NCI-H1436 treated with DMSO at 0.1 percent for 48 hours (cell line): ENCODE results near the gene ROPN1L.
"Not testable (repeated sequence)": the region's sequence is repeated elsewhere in the genome, so short reads cannot be mapped to it uniquely, and the experiment has no call there.

Experiments
- DNase-seq: peaks from one replicate; lab custom pipeline; 2025; lab: John Stamatoyannopoulos, UW

Gene ROPN1L

DNA sequence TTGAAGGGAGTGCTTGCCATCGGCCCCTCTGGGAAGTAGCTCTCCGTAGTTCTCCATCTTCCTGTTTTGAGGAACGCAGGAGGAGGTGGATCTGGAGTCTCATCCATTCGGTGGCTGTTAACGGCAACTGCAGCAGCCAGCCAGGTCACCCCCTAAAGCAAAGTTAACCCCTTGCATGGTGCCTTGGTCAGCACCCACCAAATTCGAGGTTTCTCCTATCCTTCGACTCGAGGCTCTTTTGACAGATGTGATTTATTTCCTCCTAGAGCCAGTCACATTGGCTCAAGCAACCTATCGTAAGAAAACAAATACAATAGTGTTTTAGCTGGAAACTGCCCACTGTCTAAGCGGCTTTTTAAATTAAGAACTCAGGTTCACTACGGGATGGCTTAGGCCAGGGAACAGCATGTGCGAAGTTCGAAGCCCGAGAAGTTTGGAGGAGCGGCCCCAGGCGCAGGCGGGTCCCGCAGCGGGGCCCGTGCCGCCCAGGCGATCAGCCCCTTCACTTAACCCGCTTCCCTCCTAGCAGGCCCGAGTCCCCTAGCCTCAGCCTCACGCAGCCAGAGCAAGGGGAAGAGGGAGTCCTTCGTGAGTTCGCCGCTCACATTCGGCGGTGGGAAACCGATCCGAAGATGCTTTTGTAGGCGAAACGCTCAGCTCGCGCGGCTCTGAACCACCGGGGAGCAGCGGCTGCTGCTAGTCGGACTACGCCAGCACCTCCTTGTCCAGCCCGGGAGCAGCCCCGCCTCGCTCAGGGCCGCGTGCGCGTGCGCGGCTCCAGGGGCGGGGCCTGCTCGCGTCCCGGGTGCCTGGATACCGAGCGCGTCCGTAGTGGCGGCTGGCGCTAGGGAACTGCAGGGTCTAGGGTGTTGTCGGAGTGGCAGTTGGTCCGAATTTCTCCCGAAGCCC is at the start of gene ROPN1L:
ROPN1L (plus strand) TSS at position 797 of the 909 bp plus-strand sequence. CDS start 289 bp downstream, outside the sequence.
- DNase-seq, result no peak

DNA sequence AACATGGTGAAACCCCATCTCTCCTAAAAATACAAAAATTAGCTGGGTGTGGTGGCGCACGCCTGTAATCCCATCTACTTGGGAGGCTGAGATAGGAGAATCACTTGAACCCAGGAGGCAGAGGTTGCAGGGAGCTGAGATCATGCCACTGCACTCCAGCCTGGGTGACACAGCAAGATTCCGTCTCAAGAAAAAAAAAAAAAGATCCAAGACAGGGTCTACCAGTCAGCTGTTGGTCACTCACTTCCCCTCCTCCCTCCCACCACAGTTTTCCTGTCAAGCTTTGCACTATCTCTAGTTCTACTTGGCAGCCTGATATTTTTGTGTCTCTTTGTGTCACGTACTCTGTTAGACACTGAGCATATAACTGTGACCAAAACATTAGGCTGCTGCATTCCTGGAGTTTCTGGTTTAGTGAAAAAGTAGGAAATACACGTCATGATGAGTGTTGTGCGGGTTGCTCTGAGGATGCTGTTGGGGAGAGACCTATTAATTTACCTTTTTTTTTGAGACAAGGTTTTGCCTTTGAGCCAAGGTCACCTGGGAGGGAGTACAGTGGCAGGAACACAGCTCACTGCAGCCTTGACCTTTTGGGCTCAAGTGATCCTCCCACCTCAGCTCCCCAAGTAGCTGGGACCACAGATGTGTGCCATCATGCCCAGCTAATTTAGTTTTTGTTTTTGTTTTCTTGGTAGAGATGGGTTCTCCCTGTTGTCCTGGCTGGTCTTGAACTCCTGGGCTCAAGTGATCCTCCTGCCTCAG is 48.9 kb upstream of the ROPN1L start:
- not testable (repeated sequence) for DNase-seq

DNA sequence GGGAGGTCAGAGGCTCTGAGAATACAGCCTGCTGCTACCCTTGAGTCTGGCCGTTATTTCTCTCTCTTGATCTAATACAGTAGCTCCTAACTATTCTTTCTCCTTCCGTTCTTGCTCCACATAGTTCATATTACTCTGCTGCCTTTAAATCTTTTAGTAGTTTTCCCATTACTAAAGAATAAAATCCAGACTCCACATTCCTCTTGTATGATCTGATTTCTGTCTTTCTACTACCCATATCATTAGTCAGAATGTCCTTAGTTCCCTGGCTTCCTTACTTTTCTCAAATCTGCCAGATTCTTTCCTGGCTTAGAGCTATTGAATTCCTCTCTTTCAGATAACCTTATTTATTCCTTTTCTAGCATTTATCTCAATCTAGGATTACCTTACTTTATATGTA is 48.2 kb upstream of the ROPN1L start:
- DNase-seq, result no peak

DNA sequence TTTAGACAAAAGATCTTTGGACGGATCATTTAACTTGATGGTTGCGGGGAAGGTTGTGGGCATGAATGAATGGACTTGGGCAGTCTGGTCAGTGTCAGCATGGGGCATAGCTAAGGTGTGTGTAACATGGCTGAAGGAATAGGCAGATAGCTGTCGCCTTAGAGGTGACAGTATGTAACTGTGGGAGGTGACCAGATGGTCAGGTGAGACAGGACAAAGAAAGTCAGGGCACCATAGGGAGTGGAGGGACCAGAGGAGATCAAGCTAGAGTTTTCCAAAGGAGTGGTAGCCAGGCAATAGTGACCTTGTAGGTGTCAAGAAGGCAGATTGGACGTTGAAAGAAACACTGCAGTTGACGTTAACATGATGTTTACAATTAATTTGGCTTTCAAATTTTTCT is 45.1 kb upstream of the ROPN1L start:
- no peak for DNase-seq

DNA sequence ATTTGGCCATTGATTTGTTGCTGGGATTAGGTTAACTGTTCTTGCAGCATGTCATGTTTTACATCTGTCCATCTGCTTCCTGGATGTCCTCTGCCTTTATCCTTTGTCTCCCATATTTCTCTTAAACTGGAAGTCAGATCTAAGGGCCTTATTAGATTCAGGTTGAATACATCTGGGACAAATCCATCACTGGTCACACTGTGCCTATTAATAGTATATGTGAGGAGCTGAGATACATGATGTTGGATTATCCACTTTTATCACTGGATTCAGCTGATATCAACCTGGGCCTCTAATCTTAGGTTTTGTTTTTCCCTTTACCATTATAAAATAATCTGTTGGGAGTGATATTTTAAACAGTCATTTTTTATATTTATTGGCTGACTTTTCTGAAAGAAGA is 41.8 kb upstream of the ROPN1L start:
- DNase-seq, result no peak

DNA sequence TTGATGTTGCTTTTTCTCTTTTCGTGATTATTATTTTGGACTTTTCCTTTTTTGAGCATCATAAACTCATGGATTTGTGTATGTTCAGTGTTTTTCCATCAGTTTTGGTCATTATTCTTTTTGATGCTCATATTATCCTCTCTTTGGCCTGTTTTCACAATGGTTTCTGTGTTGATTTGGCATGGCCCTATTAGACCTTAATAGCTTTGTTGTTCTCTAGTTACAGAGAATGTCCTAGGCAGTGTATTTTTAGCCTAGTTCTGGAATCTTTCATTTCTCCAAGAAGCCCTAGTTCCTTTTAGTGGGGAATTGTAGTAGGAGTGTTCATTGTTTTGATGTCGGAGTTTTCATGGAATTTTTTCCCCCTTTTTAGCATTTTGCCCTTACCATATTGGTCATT is 41.3 kb upstream of the ROPN1L start:
- no peak for DNase-seq

DNA sequence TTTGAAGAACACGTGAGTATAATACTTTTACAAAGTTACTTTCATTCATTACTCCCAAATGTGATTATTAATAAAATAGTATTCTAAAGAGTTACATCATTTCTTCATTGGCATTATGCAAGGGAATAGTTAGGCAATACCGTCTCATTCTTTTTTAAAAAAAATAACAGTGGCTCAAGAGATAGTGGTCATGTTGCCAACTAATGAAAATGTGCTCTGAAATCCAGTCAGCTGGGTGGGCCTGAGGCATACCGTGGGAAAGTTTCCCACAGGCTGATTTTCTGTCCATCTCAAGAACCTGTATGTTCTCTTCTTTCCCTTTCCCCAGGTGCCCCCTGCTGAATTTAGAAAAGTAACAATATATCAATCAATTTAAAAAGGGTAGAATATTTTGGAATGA is 40.8 kb upstream of the ROPN1L start:
- no peak for DNase-seq

DNA sequence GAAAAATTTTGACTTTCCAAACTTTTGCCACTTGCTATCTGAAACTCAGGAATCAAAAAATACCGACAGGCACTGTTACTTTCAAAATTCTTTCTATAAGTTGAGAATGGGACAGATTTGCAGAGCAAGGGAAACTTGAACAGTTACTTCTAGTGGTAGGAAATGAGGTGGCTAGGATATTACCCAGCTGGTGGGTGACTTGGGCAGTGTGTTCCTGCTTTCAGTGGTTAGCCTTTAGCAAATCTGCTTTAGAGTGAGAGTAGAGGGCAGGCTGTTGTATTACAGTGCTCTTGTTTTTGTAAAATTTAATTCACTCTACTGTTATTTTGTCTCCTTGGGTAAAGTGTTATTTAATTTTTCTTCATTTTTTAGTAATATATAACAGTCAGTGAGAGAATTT is 40.2 kb upstream of the ROPN1L start:
- no peak for DNase-seq

DNA sequence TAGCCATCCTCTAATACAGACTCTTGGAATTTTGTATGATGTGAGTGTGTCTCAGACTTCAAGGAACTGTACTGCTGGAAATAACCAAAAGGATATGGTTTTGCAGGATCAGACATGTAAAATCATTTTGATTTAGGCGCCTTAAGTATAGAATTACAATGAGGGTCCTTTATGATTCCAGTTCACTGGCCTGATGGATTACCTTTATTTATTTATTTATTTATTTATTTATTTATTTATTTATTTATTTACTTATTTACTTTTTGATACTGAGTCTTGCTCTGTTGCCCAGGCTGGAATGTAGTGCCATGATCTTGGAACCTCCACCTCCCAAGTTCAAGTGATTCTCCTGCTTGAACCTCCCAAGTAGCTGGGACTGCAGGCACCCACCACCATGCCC is 37.9 kb upstream of the ROPN1L start:
- DNase-seq, result no peak

DNA sequence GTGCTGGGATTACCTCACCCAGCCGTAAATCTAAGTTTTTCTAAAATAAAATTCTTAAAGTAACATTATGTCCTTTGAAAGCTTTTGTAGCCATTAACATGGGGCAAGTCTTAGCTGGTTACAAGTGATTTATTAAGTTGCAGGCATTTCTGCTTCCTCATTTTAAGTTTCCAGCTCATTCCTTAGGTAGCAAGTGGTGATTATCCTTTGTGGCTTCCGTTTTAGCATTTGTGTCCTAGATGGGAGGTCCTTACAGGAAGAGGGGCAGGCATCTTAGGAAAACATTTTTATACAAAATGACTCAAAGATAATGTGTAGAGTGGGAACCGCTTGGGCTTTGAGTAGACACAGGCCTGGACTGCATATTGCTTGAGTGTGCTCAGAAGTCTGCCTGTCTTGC is 35.0 kb upstream of the ROPN1L start:
- no peak for DNase-seq

DNA sequence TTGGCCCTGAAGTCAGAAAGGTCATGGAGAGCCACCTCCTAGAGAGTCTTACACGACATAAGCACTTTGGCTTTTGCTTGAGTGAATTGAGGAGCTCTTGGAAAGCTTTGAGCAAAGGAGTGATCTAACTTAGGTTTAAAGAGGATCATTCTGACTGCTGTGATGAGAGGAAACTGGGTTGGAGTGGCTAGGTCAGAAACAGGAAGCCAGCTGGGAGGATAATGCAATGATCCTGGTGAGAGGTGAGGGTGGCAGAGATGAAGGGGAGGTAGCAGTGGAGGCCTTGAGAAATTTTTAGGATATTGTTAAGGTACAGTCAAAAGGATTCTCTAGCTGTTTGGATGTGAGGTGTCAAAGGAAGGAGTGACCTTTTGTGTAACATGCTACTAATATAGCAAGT is 32.2 kb upstream of the ROPN1L start:
- no peak for DNase-seq

DNA sequence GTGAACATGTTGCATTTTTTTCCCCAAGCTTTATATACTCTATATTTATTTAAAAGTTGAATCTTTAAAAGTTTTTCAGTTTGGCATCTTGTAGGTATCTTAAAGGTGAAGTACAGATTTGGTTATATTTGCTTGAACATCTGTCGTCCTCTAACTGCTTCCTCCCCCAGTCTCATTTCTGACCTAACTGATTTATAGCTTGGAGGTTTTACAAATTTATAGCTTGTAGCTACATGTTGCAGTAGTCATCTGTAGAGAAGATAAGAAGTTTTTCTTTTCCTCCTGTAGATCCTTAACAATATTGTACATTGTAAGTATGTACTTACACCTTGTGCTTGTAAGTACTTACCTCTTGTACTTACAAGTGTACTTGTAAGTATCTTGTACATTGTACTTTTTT is 31.0 kb upstream of the ROPN1L start:
- DNase-seq, result no peak

DNA sequence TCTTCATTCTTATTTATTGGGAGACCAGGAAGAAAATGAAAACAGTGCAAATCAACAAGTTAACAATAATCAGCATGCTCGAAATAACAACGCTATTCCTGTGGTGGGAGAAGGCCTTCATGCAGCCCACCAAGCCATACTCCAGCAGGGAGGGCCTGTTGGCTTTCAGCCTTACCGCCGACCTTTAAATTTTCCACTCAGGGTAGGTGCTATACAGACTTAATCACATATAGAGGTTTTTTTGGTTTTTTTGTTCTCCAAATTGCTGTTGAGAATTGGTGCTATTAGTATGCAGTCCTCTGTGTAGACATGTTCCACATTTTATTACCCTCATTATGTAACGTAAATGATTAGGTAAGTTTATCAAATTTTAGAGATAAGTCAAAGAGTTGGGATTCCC is 30.3 kb upstream of the ROPN1L start:
- no peak for DNase-seq

DNA sequence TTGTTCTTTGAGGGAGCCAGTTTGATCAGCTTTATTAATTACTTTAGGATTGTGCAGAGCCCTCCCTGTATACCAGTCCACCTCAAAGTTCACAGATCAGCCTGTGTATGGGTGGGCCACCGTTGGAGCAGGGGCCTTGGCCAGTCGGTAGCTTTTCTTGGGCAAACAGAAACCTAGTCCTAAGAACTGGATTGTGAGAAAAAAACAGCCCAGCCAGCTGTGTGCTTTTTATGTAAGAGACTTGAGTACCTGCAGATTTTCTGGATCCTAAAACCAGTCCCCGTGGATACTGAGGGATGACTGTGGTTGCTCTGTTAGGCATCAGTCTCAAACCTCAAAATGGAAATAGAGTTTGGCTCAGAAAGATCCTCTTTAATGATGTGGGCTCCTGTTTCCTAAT is 24.8 kb upstream of the ROPN1L start:
- no peak for DNase-seq

DNA sequence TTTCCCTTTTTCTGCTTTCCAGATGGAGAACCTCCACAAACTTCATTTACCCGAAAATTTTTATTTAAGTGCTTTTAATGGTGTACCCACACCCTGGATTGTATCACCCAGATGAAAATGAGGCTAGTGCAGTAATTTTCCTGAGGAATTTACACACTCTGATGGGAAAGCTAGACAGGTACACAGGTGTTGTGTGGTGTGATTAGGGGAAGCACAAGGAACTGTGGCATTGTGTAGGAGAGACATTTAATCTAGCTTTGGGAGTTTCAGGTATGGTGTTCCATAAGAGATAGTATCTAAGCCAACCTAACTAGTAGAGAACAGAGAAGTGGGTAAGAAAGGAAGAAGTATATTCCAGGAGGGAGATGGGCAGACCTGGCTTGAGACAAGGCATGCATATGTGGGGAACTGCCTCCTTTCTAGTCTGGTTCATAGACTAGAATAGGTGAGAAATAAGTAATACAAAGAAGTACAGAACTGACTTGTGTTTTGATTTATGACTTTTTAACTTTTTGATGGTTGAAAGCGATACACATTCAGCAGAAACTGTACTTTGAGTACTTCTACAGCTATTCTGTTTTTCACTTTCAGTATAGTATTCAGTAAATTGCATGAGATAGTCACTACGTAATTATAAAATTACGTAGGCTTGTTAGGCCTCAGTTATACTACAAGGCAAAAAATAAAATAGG is 22.9 kb upstream of the ROPN1L start:
- no peak for DNase-seq

DNA sequence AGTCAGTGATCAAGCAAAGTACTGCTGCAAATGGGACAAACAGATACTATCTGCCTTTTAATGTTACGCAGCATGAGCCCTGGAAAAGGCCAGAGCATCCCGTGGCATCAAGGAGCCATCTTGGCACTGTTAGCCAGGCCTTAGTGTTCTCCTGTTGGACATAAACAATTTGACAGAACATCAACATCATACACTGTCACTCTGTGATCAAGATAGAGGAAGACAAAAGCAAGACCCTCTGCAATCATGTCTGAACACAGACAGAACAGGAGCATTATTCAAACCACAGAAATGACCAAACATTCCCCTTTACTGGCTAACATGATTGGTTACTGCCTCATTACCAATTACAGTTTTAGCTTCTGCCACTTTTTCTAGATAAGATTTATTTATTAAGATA is 21.2 kb upstream of the ROPN1L start:
- no peak for DNase-seq

DNA sequence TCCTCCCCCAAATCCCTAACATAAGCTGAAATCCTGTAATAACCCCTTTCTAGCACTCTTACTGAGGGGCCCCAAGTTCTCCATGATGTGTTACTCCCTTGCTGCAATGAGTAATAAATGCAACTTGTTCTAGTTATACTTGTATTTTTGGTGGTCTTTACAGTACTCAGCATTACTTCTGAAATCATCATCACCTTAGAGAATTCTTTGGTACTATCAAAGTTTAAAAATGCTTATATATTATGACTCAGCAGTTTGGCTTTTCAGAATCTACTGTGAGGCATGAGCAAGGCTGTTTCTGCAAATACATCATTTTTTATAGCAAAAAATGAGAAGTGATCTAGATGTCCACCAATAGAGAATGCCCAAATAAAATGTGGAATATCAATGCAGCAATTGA is 20.7 kb upstream of the ROPN1L start:
- DNase-seq, result no peak

DNA sequence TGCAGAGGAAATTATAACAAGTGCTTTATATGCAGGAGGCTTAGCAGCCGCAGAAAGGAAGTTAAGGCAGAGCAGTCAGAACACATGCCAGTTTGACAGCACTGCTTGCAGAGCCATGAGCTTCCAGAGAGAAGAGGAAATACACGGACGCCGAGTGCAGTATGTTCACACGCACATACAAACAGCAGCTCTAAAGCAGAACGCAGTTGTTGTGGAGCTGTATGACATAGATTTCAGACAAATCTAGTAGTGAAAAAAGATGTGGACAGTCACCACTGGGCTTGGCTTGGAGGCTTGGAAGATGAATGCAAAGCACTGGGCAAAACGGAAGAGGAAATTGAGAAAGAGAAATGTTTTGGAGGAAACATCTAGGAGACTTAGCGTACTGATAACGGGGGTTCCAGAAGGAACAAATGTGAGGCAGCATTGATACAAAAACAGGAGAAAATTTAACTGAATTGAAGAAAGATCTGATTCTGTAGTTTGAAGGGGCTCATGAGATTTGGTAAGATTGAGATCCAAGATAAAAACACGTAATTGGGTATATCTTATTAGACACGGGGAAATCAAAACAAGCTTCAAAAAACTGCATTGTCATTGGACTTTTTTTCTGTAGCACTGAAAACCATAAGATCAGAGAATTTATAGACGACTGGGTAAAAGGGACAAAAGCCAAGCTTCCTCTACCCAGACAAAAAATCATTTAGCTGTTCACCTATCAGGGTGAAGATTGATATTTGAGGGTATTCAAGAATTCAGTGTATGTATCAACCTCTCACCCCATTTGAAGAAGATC is 19.6 kb upstream of the ROPN1L start:
- DNase-seq, result no peak

DNA sequence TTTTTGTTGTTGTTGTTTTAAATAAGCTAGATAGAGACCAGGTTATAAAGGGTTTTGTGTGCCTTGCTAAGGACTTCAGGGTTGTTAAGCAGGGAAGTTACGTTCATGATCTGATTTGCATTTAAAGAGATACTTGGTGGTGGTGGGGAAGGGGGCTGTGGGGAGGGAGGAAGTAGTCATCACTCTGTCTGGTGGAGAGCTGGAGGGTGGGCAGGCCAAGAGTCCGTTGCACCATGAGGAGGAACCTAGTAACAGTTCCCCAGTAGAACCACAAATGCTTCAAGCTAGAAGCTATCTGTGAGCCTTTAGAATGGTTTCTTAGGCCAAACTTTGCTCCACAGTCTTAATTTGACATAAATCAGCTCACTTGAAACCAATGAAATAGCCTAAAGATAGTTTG is 18.7 kb upstream of the ROPN1L start:
- no peak for DNase-seq

DNA sequence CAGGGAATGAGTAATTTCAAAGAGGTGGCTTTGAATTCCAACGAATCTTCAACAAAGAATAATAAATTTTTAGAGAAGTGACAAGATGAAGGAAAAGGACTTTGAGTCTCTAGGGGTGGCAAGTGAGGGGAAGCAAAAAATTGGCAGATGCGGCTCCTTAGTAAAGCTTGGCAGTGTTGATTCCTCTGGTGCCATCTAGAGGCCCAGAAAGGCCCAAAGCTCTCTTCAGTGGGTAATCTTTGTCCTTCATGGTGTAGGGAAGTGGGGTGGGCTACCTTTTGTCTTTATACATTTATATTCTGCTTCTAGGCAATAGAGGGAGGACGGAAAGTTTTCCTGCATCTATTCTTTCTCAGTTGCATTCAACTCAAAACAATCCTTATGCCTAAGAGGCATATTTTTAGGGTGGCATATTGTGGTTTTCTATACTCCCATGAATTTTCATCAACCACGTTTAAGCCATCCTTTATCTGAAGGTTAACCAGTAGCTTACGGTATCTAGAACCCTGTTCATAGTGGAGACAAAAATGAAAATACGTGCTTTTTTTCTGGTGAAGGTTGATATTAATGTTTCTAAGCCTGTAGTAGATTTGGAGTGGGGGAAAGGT is 17.5 kb upstream of the ROPN1L start:
- DNase-seq, result no peak

DNA sequence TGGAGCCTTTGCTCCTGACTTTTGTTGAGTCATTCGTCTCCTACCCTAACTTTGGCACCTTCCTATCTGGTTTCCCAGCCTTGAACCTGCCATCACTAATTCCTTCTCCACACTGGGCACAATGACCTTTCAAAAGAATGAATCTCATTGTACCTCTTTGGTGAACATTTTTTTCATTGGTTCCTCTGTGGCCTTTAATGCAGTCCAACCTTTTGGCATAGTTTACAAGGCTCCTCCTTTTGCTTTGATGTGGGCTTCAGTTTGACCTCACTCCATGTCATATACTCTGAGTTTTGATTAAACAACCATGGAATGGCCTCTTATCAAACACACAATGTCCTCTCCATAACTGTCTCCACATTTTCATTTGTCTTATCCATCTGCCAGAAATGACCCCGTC is 14.5 kb upstream of the ROPN1L start:
- DNase-seq, result no peak

DNA sequence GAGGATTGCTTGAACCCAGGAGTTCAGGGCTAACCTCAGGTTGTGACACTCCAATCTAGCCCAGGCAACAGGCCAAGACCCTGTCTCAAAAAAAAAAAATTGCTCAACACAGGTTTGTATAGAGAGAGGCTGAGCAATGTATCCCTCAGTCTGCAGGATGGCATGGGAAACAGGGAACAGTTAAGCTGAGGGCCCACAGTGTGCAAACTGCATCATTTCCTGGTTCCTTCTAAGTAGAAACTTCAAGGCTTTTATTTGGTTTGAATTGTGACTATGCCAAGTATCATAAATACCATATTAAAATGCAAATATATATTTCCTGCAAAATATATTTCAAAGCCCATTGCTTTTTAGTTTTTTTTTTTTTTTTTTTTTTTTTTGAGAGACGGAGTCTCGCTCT is 13.7 kb upstream of the ROPN1L start:
- no peak for DNase-seq
